WI38 (cell line): ENCODE results near the gene ATP8B1.

ENCODE experiments used
- H3K4me3 ChIP-seq: 2 replicates; pipeline ENCODE4 v1.5.1; 2011; ENCODE audit warnings: low read depth, mild to moderate bottlenecking, control low read depth, low read length
- CTCF ChIP-seq: IDR thresholded peaks from 2 replicates; pipeline ENCODE4 v1.5.1; 2012; ENCODE audit warnings: low read depth, mild to moderate bottlenecking, control low read depth, low read length

ATP8B1 gene

DNA sequence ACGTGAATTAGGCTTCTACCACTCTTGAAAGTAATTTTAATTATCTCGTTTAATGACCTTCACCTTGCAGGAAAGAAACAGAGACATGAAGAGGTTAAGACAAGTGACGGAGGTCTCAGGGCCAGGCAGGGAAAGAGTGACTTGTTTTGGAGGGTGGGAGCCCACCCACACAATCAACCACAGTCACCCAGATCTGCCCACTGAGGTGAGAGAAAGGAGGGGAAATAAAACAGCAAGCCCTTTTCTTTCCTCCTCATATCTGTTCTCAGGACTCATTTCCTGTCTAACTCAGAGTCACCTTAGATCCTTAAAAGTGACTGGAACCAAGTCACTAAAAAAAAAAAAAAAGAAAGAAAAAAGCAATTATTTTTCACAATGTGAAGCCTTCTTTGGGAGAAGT lies 26.8 kb downstream of the ATP8B1 start:
- H3K4me3 ChIP-seq, result no peak overlapping the region
- TF ChIP-seq CTCF, result no peak

GRCh38 chr18:57775937-57776336 lies 27.2 kb downstream of the ATP8B1 start:
- no peak for TF ChIP-seq CTCF

GRCh38 chr18:57772387-57772799 lies 30.7 kb downstream of the ATP8B1 start:
- TF ChIP-seq CTCF, result no peak

More at GRCh38 chr18:57775937-57776336, 27.2 kb downstream of the ATP8B1 start:
- no peak overlapping the region for H3K4me3 ChIP-seq

DNA sequence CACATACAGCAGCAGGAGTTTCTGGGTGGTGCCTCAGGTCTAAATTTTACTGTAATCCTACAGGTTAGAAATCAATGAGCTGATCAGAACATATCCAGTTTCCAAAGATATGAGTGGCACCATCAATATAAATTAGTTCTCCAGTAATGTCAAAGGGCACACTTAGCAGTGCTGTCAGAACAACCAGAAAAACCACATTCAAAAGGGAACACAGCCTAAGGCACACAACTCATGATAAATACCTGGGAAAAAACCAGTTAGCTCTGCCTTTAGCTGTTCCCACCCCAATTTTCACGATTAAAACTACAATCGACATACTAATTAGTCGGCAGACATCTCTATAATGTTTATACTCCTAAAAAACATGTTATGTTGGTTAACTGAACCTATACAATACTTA lies 31.5 kb downstream of the ATP8B1 start:
- no peak overlapping the region for H3K4me3 ChIP-seq
- no peak for TF ChIP-seq CTCF

More at GRCh38 chr18:57772387-57772799, 30.7 kb downstream of the ATP8B1 start:
- no peak overlapping the region for H3K4me3 ChIP-seq

GRCh38 chr18:57771193-57771592 lies 31.9 kb downstream of the ATP8B1 start:
- no peak overlapping the region for H3K4me3 ChIP-seq
- TF ChIP-seq CTCF, result no peak

- no peak for TF ChIP-seq CTCF
- H3K4me3 ChIP-seq, result no peak overlapping the region
Measured at GRCh38 chr18:57768537-57769326, 34.4 kb downstream of the ATP8B1 start.

DNA sequence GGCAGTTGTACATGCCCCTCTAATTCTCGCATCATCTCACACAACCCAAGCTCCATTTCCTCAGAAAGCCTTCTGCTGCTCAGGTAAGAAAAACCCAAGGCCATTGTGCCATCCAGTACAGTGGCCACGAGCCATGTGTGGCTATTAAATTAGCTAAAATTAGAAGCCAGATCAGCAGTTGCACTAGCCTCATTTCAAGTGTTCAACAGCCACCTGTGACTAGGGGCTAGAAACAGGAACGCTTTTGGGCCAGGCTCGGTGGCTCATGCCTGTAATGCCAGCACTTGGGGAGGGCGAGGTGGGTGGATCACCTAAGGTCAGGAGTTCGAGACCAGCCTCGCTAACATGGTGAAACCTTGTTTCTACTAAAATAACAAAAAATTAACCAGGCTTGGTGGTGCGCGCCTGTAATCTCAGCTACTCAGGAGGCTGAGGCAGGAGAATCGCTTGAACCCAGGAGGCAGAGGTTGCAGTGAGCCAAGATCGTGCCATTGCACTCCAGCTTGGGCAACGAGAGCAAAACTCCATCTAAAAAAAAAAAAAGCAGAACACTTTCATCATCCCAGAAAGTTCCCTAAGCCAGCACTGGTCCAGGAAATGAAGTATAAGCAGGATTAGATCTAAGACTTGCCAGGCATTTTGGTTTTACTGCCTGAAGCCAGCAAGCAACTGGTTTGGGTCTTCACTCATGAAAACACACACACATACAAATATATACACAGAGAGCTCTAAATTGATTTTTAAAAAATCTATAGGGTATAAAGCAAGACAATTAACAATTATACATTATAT lies 35.7 kb downstream of the ATP8B1 start:
- TF ChIP-seq CTCF, result no peak
- no peak overlapping the region for H3K4me3 ChIP-seq
